Measurements from ENCODE around the gene SDR42E2. TPM values are rescaled to one million over a fixed set of nuclear protein-coding genes. Genes with fewer than 3 reads are reported as not detected.

Gene SDR42E2
- total RNA-seq, 2 experiments from 2014 or later, result 0.10 to 0.12 TPM

- Mint-ChIP-seq H3K27ac (peak overlapping the region; percentile 80), H3K4me3 (no peak overlapping the region), H3K36me3 (peaks cover 4% of the 10 kb centered on the region), H3K4me1 (ENCODE audit: low read depth) (peaks cover 21% of the 10 kb centered on the region), H3K27me3 (no peaks in the 10 kb centered on the region), H3K9me3 (no peaks in the 10 kb centered on the region)
- CTCF ChIA-PET, result no interaction called here
- intact Hi-C loops (cut with micrococcal nuclease), result loop anchor here (2.0 kb wide), 2 partner anchors 33 to 57 kb away; partner anchors contain the start of genes EEF2K and POLR3E
- DNase-seq, result no peak
- POLR2A ChIA-PET, result no interaction called here
Observed at GRCh38 chr16:22240023-22240710, 77.9 kb downstream of the SDR42E2 start.

Other genes with a start within 250 kb of the SDR42E2 start
- gene UQCRC2, start 209.1 kb upstream of the SDR42E2 start, total RNA-seq, result 100 to 1,000 TPM; 260 to 273 TPM
- not detected for gene PDZD9, start 161.4 kb upstream of the SDR42E2 start, total RNA-seq
- 1 to 10 TPM; 8.1 to 9.6 TPM for gene MOSMO, start 154.4 kb upstream of the SDR42E2 start, total RNA-seq
- under 1 TPM in 1 of 2 experiments, not detected in 1; 0.05 TPM for gene VWA3A, start 70.0 kb upstream of the SDR42E2 start, total RNA-seq
- gene EEF2K, start 43.8 kb downstream of the SDR42E2 start, total RNA-seq, result 10 to 100 TPM; 23.0 to 24.1 TPM
- 10 to 100 TPM; 75.0 to 80.3 TPM for gene POLR3E, start 134.9 kb downstream of the SDR42E2 start, total RNA-seq
- 10 to 100 TPM; 44.0 to 44.4 TPM for gene CDR2, start 212.1 kb downstream of the SDR42E2 start, total RNA-seq